ENCODE measurements around the gene GRAMD1C.
A peak's percentile ranks its signal among the peaks of the same experiment; 100 is the strongest.
"Not testable (repeated sequence)": the region's sequence is repeated elsewhere in the genome, so short reads cannot be mapped to it uniquely, and the experiment has no call there.

Gene GRAMD1C

GRCh38 chr3:113839551-113839950 is 963 bp downstream of the GRAMD1C start:
- no peak overlapping the region for H3K27ac Mint-ChIP-seq
- DNase-seq (no peak), ATAC-seq (no peak)
- H3K4me1 Mint-ChIP-seq = peaks cover 7% of the 10 kb centered on the region
- no peaks in the 10 kb centered on the region for H3K9me3 Mint-ChIP-seq
- H3K4me3 Mint-ChIP-seq = peak overlapping the region; percentile 73
- H3K27me3 Mint-ChIP-seq = no peaks in the 10 kb centered on the region
- H3K36me3 Mint-ChIP-seq (ENCODE audit: low read depth) = no peaks in the 10 kb centered on the region

GRCh38 chr3:113844622-113845222 is 6.1 kb downstream of the GRAMD1C start:
- ATAC-seq (no peak), DNase-seq (no peak)

GRCh38 chr3:113847247-113847646 is 8.7 kb downstream of the GRAMD1C start:
- Mint-ChIP-seq H3K27me3 (no peaks in the 10 kb centered on the region), H3K4me1 (no peaks in the 10 kb centered on the region), H3K27ac (no peak overlapping the region), H3K4me3 (no peak overlapping the region), H3K36me3 (ENCODE audit: low read depth) (no peaks in the 10 kb centered on the region), H3K9me3 (no peaks in the 10 kb centered on the region)
- DNase-seq (no peak), ATAC-seq (no peak)

More at GRCh38 chr3:113844622-113845222, 6.1 kb downstream of the GRAMD1C start:
- Mint-ChIP-seq H3K36me3 (ENCODE audit: low read depth) (no peaks in the 10 kb centered on the region), H3K4me1 (no peaks in the 10 kb centered on the region), H3K9me3 (no peaks in the 10 kb centered on the region), H3K4me3 (no peak overlapping the region), H3K27ac (no peak overlapping the region), H3K27me3 (no peaks in the 10 kb centered on the region)

GRCh38 chr3:113847664-113848461 is 9.3 kb downstream of the GRAMD1C start:
- Mint-ChIP-seq H3K27me3 (no peaks in the 10 kb centered on the region), H3K9me3 (no peaks in the 10 kb centered on the region), H3K36me3 (ENCODE audit: low read depth) (no peaks in the 10 kb centered on the region), H3K4me3 (no peak overlapping the region), H3K27ac (no peak overlapping the region), H3K4me1 (no peaks in the 10 kb centered on the region)
- ATAC-seq (no peak), DNase-seq (no peak)

GRCh38 chr3:113849071-113849470 is 10.5 kb downstream of the GRAMD1C start:
- DNase-seq; H3K36me3 Mint-ChIP-seq (ENCODE audit: low read depth); H3K27me3 Mint-ChIP-seq; H3K4me1 Mint-ChIP-seq; H3K27ac Mint-ChIP-seq; ATAC-seq; H3K4me3 Mint-ChIP-seq; H3K9me3 Mint-ChIP-seq: not testable (repeated sequence)

- not testable (repeated sequence) for H3K9me3 Mint-ChIP-seq
Measured at GRCh38 chr3:113849841-113850240, 11.3 kb downstream of the GRAMD1C start.

GRCh38 chr3:113850391-113850790 is 11.8 kb downstream of the GRAMD1C start:
- H3K36me3 Mint-ChIP-seq (ENCODE audit: low read depth); H3K27ac Mint-ChIP-seq; H3K4me3 Mint-ChIP-seq; DNase-seq; H3K27me3 Mint-ChIP-seq; H3K4me1 Mint-ChIP-seq; ATAC-seq; H3K9me3 Mint-ChIP-seq: not testable (repeated sequence)

More at GRCh38 chr3:113849841-113850240, 11.3 kb downstream of the GRAMD1C start:
- ATAC-seq; H3K4me1 Mint-ChIP-seq; H3K4me3 Mint-ChIP-seq; H3K27me3 Mint-ChIP-seq; DNase-seq; H3K27ac Mint-ChIP-seq; H3K36me3 Mint-ChIP-seq (ENCODE audit: low read depth): not testable (repeated sequence)

- Mint-ChIP-seq H3K4me3 (no peak overlapping the region), H3K36me3 (ENCODE audit: low read depth) (no peaks in the 10 kb centered on the region), H3K27ac (no peak overlapping the region), H3K27me3 (no peaks in the 10 kb centered on the region), H3K4me1 (no peaks in the 10 kb centered on the region), H3K9me3 (no peaks in the 10 kb centered on the region)
- DNase-seq = no peak
- ATAC-seq = no peak
Measured at GRCh38 chr3:113852506-113852905, 13.9 kb downstream of the GRAMD1C start.

- ATAC-seq (no peak), DNase-seq (no peak)
- no peak overlapping the region for H3K4me3 Mint-ChIP-seq
- no peak overlapping the region for H3K27ac Mint-ChIP-seq
- H3K9me3 Mint-ChIP-seq = peaks cover 7% of the 10 kb centered on the region
- no peaks in the 10 kb centered on the region for H3K36me3 Mint-ChIP-seq (ENCODE audit: low read depth)
- H3K27me3 Mint-ChIP-seq = peaks cover 7% of the 10 kb centered on the region
- no peaks in the 10 kb centered on the region for H3K4me1 Mint-ChIP-seq
Measured at GRCh38 chr3:113867506-113867905, 28.9 kb downstream of the GRAMD1C start.

GRCh38 chr3:113873293-113873692 is 34.7 kb downstream of the GRAMD1C start:
- Mint-ChIP-seq H3K27ac (no peak overlapping the region), H3K4me1 (no peaks in the 10 kb centered on the region), H3K27me3 (peaks cover 7% of the 10 kb centered on the region), H3K36me3 (ENCODE audit: low read depth) (no peaks in the 10 kb centered on the region), H3K9me3 (no peaks in the 10 kb centered on the region), H3K4me3 (no peak overlapping the region)
- ATAC-seq = no peak
- DNase-seq = no peak

GRCh38 chr3:113873814-113874526 is 35.4 kb downstream of the GRAMD1C start:
- DNase-seq (no peak), ATAC-seq (no peak)
- Mint-ChIP-seq H3K27me3 (peaks cover 7% of the 10 kb centered on the region), H3K27ac (no peak overlapping the region), H3K9me3 (no peaks in the 10 kb centered on the region), H3K4me3 (no peak overlapping the region), H3K4me1 (no peaks in the 10 kb centered on the region), H3K36me3 (ENCODE audit: low read depth) (no peaks in the 10 kb centered on the region)

- ATAC-seq = no peak
- Mint-ChIP-seq H3K36me3 (ENCODE audit: low read depth) (no peaks in the 10 kb centered on the region), H3K9me3 (no peaks in the 10 kb centered on the region), H3K4me3 (no peak overlapping the region), H3K4me1 (no peaks in the 10 kb centered on the region), H3K27me3 (peaks cover 5% of the 10 kb centered on the region), H3K27ac (no peak overlapping the region)
- DNase-seq = no peak
Measured at GRCh38 chr3:113878403-113878802, 39.8 kb downstream of the GRAMD1C start.

- no peak for DNase-seq
- H3K36me3 Mint-ChIP-seq (ENCODE audit: low read depth) = no peaks in the 10 kb centered on the region
- no peak overlapping the region for H3K4me3 Mint-ChIP-seq
- no peaks in the 10 kb centered on the region for H3K9me3 Mint-ChIP-seq
- H3K4me1 Mint-ChIP-seq = no peaks in the 10 kb centered on the region
- H3K27ac Mint-ChIP-seq = no peak overlapping the region
- no peaks in the 10 kb centered on the region for H3K27me3 Mint-ChIP-seq
- ATAC-seq = no peak
Measured at GRCh38 chr3:113885050-113885449, 46.5 kb downstream of the GRAMD1C start.

- no peak for ATAC-seq
- H3K4me3 Mint-ChIP-seq = no peak overlapping the region
- H3K27me3 Mint-ChIP-seq = no peaks in the 10 kb centered on the region
- no peak for DNase-seq
- H3K27ac Mint-ChIP-seq = no peak overlapping the region
- no peaks in the 10 kb centered on the region for H3K4me1 Mint-ChIP-seq
- no peaks in the 10 kb centered on the region for H3K36me3 Mint-ChIP-seq (ENCODE audit: low read depth)
- no peaks in the 10 kb centered on the region for H3K9me3 Mint-ChIP-seq
Measured at GRCh38 chr3:113890256-113890900, 51.8 kb downstream of the GRAMD1C start.
